ENCODE measurements around the gene NDUFS7.

NDUFS7 gene

DNA sequence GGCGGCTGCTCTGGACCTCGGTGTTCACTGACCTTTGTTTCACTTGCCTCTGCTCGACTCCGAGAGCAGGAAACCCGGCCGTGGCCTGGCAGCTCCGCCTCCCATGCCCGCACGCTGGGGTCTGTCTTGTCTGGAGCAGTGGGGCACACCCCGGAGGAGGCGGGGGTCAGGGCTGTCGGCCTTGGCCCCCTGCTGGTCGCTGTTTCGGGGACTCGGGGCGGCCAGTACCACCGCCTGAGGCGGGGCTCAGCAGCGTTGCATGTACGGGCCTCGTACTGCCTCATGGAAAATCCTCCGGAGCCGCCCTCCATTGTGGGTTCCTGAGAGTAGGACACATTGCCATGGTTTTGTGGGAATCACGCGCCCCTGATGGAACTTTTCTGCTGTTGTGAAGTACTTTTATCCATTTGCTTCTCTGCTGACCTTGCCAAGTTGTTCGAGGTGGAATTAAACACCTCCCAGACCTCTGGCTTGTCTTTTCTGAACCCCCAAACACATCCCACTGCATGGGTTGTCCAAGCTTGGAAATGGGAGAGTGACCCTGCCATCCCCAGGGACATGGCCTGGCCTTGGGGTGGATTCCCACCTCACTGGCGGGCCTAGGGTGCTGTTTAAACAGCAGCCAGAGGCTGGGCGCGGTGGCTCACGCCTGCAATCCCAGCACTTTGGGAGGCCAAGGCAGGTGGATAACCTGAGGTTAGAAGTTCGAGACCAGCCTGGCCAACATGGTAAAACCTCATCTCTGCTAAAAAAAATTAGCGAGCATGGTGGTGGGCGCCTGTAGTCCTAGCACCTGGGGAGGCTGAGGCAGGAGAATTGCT is 5.5 kb upstream of the NDUFS7 start:
- H3K4me1 ChIP-seq (ENCODE audit: control insufficient read depth, insufficient read depth, low read length), result peaks cover 7% of the 10 kb centered on the region; the same call in 1 of the 2 replicates
- no peak overlapping the region for H3K27ac ChIP-seq (ENCODE audit: low read depth, low read length)

DNA sequence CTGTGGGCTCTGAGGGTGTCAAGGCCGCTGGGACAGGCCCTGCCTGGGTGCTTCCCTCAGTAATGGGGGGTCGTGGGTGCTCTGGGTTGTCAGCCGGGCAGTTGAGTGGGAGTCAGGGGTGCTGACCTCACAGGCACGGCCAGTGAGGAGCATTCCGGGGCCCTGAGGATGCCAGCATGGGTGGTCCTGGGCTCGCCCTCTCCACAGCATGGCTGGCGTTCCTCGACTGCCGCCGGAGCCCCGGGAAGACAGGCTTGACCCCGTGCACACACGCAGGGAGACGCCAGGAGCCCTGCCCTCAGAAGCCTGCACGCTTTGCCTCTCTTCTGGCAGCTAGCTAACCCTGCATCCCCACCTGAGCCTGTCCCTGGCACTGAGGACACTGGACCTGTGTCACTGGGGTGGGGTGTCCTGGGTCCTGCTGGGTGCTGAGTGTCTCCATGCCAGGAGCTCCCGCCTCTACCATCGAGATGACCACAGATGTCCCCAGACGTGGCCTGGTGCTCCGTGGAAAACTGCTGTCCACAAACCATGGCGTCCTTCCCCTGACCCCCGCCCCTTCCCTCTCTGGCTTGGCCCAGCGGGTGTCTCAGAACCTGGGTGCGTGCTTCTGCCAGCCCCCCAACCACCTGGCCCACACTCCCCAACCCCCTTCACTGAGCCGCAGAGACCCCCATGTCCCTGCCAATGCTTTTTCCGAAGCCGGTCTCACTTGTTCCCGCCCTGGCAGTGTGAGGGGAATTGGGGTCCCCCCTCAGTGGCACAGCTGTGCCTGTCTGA is 4.4 kb upstream of the NDUFS7 start:
- Histone ChIP-seq H3K9ac (ENCODE audit: low read depth, low read length) (no peak overlapping the region), H3K4me1 (ENCODE audit: control insufficient read depth, insufficient read depth, low read length) (peaks cover 7% of the 10 kb centered on the region; the same call in 1 of the 2 replicates), H3K4me3 (ENCODE audit: low read depth, low read length) (no peak overlapping the region), H3K9me3 (ENCODE audit: control insufficient read depth, insufficient read depth, low read length) (no peaks in the 10 kb centered on the region), H3K36me3 (ENCODE audit: control insufficient read depth, insufficient read depth, low read length) (peaks cover 19% of the 10 kb centered on the region), H3K27ac (ENCODE audit: low read depth, low read length) (no peak overlapping the region), H3K27me3 (ENCODE audit: control insufficient read depth, insufficient read depth, low read length) (no peaks in the 10 kb centered on the region)

More for the DNA sequence above, 5.5 kb upstream of the NDUFS7 start:
- Histone ChIP-seq H3K36me3 (ENCODE audit: control insufficient read depth, insufficient read depth, low read length) (peaks cover 30% of the 10 kb centered on the region), H3K4me3 (ENCODE audit: low read depth, low read length) (no peak overlapping the region), H3K9ac (ENCODE audit: low read depth, low read length) (no peak overlapping the region), H3K27me3 (ENCODE audit: control insufficient read depth, insufficient read depth, low read length) (no peaks in the 10 kb centered on the region), H3K9me3 (ENCODE audit: control insufficient read depth, insufficient read depth, low read length) (no peaks in the 10 kb centered on the region)

DNA sequence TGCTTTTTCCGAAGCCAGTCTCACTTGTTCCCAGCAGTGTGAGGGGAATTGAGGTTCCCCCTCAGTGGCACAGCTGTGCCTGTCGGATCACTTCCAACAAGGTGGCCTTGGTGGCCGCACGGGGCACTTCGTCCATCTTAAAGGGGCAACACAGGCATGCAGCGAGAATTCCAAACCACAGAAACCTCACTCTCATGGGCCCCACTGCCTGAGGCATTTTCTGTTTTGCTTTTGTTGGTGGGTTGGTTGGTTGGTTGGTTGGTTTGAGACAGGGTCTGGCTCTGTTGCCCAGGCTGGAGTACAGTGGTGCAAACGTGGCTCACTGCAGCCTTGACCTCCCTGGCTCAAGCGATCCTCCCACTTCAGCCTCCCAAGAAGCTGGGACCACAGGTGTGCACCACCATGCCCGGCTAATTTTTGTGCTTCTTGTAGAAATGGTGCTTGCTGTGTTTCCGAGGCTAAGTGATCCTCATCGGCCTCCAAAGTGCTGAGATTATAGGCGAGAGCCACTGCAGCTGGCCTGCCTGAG is 3.7 kb upstream of the NDUFS7 start:
- Histone ChIP-seq H3K9me3 (ENCODE audit: control insufficient read depth, insufficient read depth, low read length) (no peaks in the 10 kb centered on the region), H3K9ac (ENCODE audit: low read depth, low read length) (no peak overlapping the region), H3K4me1 (ENCODE audit: control insufficient read depth, insufficient read depth, low read length) (peaks cover 9% of the 10 kb centered on the region; the same call in 1 of the 2 replicates)

DNA sequence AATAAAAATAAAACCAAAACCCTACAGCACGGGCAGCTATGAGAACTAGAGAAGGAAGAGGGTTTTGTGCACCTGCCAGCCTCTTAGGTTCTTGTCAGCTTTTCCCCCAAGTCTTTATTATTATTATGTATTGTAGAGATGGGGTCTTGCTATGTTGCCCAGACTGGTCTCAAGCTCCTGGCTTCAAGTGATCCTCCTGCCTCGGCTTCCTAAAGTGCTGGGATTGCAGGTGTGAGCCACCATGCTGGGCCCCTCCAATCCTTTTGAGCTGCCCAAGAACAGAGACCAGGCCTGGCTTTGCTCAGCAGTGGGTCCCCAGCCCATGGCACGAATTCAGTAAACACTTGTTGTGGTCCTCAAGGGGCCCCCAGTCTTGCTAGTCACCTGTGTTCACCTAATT is 1.5 kb upstream of the NDUFS7 start:
- H3K9ac ChIP-seq (ENCODE audit: low read depth, low read length), result no peak overlapping the region
- no peaks in the 10 kb centered on the region for H3K27me3 ChIP-seq (ENCODE audit: control insufficient read depth, insufficient read depth, low read length)
- H3K27ac ChIP-seq (ENCODE audit: low read depth, low read length), result no peak overlapping the region
- no peaks in the 10 kb centered on the region for H3K9me3 ChIP-seq (ENCODE audit: control insufficient read depth, insufficient read depth, low read length)
- H3K4me1 ChIP-seq (ENCODE audit: control insufficient read depth, insufficient read depth, low read length), result peaks cover 9% of the 10 kb centered on the region; the same call in 1 of the 2 replicates
- H3K4me3 ChIP-seq (ENCODE audit: low read depth, low read length), result no peak overlapping the region
- peaks cover 5% of the 10 kb centered on the region for H3K36me3 ChIP-seq (ENCODE audit: control insufficient read depth, insufficient read depth, low read length)

More for the DNA sequence above, 3.7 kb upstream of the NDUFS7 start:
- no peak overlapping the region for H3K4me3 ChIP-seq (ENCODE audit: low read depth, low read length)
- no peak overlapping the region for H3K27ac ChIP-seq (ENCODE audit: low read depth, low read length)
- peaks cover 16% of the 10 kb centered on the region for H3K36me3 ChIP-seq (ENCODE audit: control insufficient read depth, insufficient read depth, low read length)
- H3K27me3 ChIP-seq (ENCODE audit: control insufficient read depth, insufficient read depth, low read length), result no peaks in the 10 kb centered on the region

DNA sequence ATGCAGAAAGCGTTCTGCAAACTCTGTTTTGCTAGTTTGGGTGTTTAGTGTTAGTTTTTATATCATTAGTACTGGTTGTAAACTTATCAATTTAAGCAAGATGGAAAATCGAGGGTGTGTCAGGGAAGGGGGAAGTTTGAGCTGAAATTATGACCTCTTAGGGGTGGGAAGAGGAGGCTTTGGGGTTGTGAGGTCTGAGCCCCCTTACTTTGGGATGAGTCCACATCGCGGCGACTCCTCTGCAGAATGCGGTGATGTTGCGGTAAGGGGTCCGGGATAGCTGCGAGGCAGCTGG is 743 bp upstream of the NDUFS7 start:
- Histone ChIP-seq H3K9me3 (ENCODE audit: control insufficient read depth, insufficient read depth, low read length) (no peaks in the 10 kb centered on the region), H3K27ac (ENCODE audit: low read depth, low read length) (no peak overlapping the region), H3K4me1 (ENCODE audit: control insufficient read depth, insufficient read depth, low read length) (peaks cover 9% of the 10 kb centered on the region; the same call in 1 of the 2 replicates), H3K36me3 (ENCODE audit: control insufficient read depth, insufficient read depth, low read length) (no peaks in the 10 kb centered on the region), H3K27me3 (ENCODE audit: control insufficient read depth, insufficient read depth, low read length) (no peaks in the 10 kb centered on the region), H3K9ac (ENCODE audit: low read depth, low read length) (no peak overlapping the region), H3K4me3 (ENCODE audit: low read depth, low read length) (no peak overlapping the region; the same call in 1 of the 2 replicates)

DNA sequence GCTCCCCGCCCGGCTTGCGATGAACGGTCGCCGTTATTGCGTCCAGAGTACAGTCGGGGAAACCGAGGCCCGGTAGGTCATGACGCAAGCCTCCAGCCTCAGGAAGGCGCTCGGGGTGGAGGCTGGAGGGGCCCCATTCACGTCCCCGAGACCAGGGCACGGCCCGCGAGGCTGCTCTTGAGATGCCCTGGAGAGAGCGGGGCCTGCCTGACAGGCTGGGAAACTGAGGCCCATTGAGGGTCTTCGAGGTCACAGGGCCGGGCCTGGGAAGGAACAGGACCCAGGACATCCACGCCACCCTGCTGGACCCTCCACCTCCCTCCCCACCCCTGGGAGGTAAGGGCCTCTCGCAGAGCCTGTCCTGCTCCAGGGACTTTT is 367 bp downstream of the NDUFS7 start:
- Histone ChIP-seq H3K36me3 (ENCODE audit: control insufficient read depth, insufficient read depth, low read length) (peaks cover 5% of the 10 kb centered on the region), H3K9ac (ENCODE audit: low read depth, low read length) (peak overlapping the region; percentile 83; the same call in 1 of the 2 replicates), H3K4me1 (ENCODE audit: control insufficient read depth, insufficient read depth, low read length) (peaks cover 9% of the 10 kb centered on the region; the same call in 1 of the 2 replicates), H3K27me3 (ENCODE audit: control insufficient read depth, insufficient read depth, low read length) (no peaks in the 10 kb centered on the region), H3K9me3 (ENCODE audit: control insufficient read depth, insufficient read depth, low read length) (no peaks in the 10 kb centered on the region), H3K27ac (ENCODE audit: low read depth, low read length) (peak overlapping the region; percentile 88), H3K4me3 (ENCODE audit: low read depth, low read length) (peak overlapping the region; percentile 82)

DNA sequence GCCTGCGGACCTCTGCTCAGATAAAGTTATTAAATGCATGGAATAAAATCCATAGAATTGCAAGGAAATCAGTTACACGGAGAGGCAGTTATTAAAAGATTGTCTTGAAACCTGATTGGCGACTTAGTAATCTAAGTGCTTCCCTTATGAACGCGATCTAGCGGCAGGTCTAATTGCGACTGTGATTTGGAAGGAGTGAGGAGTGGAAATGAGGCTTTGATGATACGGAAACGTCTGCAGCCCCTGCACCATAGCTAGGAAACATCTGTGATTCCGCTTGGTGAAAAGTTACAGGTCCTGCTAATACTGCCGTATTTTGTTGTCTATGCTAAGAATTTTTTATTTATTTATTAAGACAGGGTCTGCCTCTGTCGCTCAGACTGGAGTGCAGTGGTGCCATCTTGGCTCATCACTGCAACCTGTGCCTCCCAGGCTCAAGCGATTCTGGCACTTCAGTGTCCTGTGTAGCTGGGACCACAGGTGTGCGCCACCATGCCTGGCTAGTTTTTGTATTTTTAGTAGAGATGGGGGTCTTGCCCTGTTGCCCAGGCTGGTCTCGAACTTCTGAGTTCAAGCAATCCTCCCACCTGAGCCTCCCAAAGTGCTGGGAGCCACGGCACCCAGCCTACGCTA is 887 bp downstream of the NDUFS7 start:
- Histone ChIP-seq H3K4me3 (ENCODE audit: low read depth, low read length) (peak overlapping the region; percentile 82), H3K36me3 (ENCODE audit: control insufficient read depth, insufficient read depth, low read length) (peaks cover 10% of the 10 kb centered on the region), H3K9me3 (ENCODE audit: control insufficient read depth, insufficient read depth, low read length) (no peaks in the 10 kb centered on the region), H3K9ac (ENCODE audit: low read depth, low read length) (0 out of 2 replicates have a peak overlapping the region, but pooled peaks have one; percentile 83), H3K4me1 (ENCODE audit: control insufficient read depth, insufficient read depth, low read length) (peaks cover 9% of the 10 kb centered on the region; the same call in 1 of the 2 replicates), H3K27ac (ENCODE audit: low read depth, low read length) (no peak overlapping the region), H3K27me3 (ENCODE audit: control insufficient read depth, insufficient read depth, low read length) (no peaks in the 10 kb centered on the region)

DNA sequence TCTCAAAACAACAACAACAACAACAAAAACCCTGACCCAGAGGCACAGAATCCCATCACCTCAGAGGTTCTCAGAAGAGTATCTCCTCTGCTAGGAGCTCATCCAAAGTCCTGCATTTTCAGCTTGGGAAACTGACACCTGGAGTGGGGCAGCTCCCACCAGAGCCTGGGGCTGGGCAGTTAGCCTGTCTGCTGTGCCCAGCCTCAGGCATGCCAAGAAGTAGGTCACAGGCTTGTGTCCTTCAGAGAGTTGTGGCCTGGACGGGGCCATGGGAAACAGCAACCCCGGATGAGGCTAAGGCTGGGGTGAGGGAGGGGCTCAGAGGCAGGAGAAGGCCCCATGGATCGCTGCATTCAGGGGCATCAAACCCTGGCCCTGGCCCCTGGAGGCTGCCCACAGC is 2.1 kb downstream of the NDUFS7 start:
- Histone ChIP-seq H3K36me3 (ENCODE audit: control insufficient read depth, insufficient read depth, low read length) (peaks cover 13% of the 10 kb centered on the region), H3K27ac (ENCODE audit: low read depth, low read length) (no peak overlapping the region), H3K4me3 (ENCODE audit: low read depth, low read length) (no peak overlapping the region), H3K27me3 (ENCODE audit: control insufficient read depth, insufficient read depth, low read length) (no peaks in the 10 kb centered on the region), H3K9me3 (ENCODE audit: control insufficient read depth, insufficient read depth, low read length) (no peaks in the 10 kb centered on the region), H3K9ac (ENCODE audit: low read depth, low read length) (no peak overlapping the region), H3K4me1 (ENCODE audit: control insufficient read depth, insufficient read depth, low read length) (peaks cover 9% of the 10 kb centered on the region; the same call in 1 of the 2 replicates)

DNA sequence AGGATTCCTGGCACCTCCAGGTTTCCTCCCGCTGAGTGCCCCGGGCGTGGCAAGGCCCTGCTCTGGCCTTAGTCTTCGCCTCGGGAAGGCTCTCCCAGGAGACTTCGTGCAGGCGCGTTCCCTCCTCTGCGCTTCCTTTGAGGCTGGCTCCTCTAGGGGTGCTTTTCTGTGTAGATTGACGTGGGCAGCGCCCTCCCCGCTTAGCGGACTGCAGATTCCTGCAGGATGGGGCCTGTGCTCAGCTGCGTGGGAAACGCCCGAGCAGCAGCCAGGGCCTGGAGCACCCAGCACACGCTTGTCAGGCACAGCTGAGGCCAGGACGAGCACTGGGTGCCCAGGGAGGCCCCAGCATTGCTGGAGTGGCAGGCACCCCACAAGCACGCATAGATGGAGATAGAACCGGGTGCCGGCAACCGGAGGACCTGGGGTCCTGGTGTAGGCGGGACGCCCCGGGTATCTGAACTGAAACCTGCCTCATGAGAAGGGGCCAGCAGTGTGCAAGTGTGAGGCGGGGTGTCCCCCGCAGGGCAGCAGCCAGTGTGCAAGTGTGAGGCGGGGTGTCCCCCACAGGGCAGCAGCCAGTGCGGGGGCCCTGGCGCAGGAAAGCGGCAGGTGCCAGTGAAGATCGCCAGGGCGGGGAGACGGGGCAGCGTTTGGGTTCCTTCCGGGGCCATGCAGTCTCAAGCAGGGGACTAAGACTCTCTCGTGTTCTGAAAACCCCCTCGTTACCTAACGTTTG is 3.4 kb downstream of the NDUFS7 start:
- no peak overlapping the region for H3K27ac ChIP-seq (ENCODE audit: low read depth, low read length)
- no peak overlapping the region for H3K4me3 ChIP-seq (ENCODE audit: low read depth, low read length)
- H3K9me3 ChIP-seq (ENCODE audit: control insufficient read depth, insufficient read depth, low read length), result no peaks in the 10 kb centered on the region
- peaks cover 2% of the 10 kb centered on the region; the same call in 1 of the 2 replicates for H3K4me1 ChIP-seq (ENCODE audit: control insufficient read depth, insufficient read depth, low read length)
- H3K36me3 ChIP-seq (ENCODE audit: control insufficient read depth, insufficient read depth, low read length), result peaks cover 18% of the 10 kb centered on the region
- no peaks in the 10 kb centered on the region for H3K27me3 ChIP-seq (ENCODE audit: control insufficient read depth, insufficient read depth, low read length)
- H3K9ac ChIP-seq (ENCODE audit: low read depth, low read length), result no peak overlapping the region

Data from HUES48 (cell line).